Endothelial cell of umbilical vein (primary cell): ENCODE results near the gene PDE4B. TPM values are rescaled to one million over a fixed set of nuclear protein-coding genes. Genes with fewer than 3 reads are reported as not detected.

Experiments
- BruUV-seq: library from RNA; stranded (reverse); fragments of 400-500 nt; replicated peaks from 2 replicates; lab custom pipeline; 2021; lab: Mats Ljungman, UMichigan
- CTCF ChIA-PET: fragments of 300-600, 350-600 bp; sonication (Branson Sonifier 250); formaldehyde crosslinking; loops from one replicate; lab custom pipeline; 2021; ENCODE audit warnings: antibody characterized with exemption, inconsistent platforms; lab: Charles Lee
- POLR2A ChIA-PET: fragments of 300-600, 350-600 bp; sonication (Branson Sonifier 250); formaldehyde crosslinking; loops from one replicate; lab custom pipeline; 2021; ENCODE audit warnings: antibody characterized with exemption, inconsistent platforms; lab: Charles Lee
- DNase-seq: peaks from one replicate; pipeline ENCODE4 v3.0.0-alpha.2; 2011; ENCODE audit warnings: low read depth, low spot score
- FAIRE-seq: peaks from 2 replicates; lab custom pipeline; 2011; peaks lifted over from hg19 to GRCh38; lab: Jason Lieb, UNC
- H2AFZ ChIP-seq: 2 replicates; pipeline ENCODE4 v1.6.0; 2012; ENCODE audit warnings: low read depth, low read length, control low read depth, inconsistent platforms
- H3K27ac ChIP-seq: 2 replicates; pipeline ENCODE4 v1.5.1; 2011; ENCODE audit warnings: low read depth, mild to moderate bottlenecking, control low read depth, low read length, moderate library complexity; ENCODE audit not compliant: insufficient read depth
- H3K27me3 ChIP-seq, 2 experiments: 2 replicates each; pipeline versions ENCODE4 v1.6.0 to v1.6.1; 2011; ENCODE audit warnings: low read length in 2 of 2, mixed read lengths in 1 of 2; ENCODE audit not compliant: control insufficient read depth in 2 of 2, insufficient read depth in 2 of 2
- H3K36me3 ChIP-seq, 2 experiments: 2 replicates in 1 of 2; 3 replicates in 1 of 2; pipeline ENCODE4 v1.5.1; 2011; ENCODE audit warnings: low read length in 2 of 2, mild to moderate bottlenecking in 1 of 2, moderate library complexity in 1 of 2; ENCODE audit not compliant: control insufficient read depth in 2 of 2, insufficient read depth in 2 of 2; ENCODE audit errors: extremely low read depth in 1 of 2
- H3K4me1 ChIP-seq: 3 replicates; pipeline ENCODE4 v1.5.1; 2011; ENCODE audit warnings: mild to moderate bottlenecking, low read length; ENCODE audit not compliant: control insufficient read depth, insufficient read depth; ENCODE audit errors: extremely low read depth
- H3K4me2 ChIP-seq: 2 replicates; pipeline ENCODE4 v1.6.1; 2011; ENCODE audit warnings: low read length, control low read depth, mixed read lengths; ENCODE audit not compliant: insufficient read depth
- H3K4me3 ChIP-seq, 3 experiments: fragments of 200-600 bp in 1 of 3; sonication (generic), shearing (Covaris generic) in 1 of 3; replicated peaks in 1 of 3; 2 replicates each; pipeline ENCODE4 v1.5.1; 2011 to 2016; ENCODE audit warnings: control low read depth in 3 of 3, low read length in 3 of 3, mild to moderate bottlenecking in 2 of 3, inconsistent platforms in 1 of 3, low read depth in 1 of 3, moderate library complexity in 1 of 3; ENCODE audit not compliant: insufficient read depth in 1 of 3
- H3K79me2 ChIP-seq: 2 replicates; pipeline ENCODE4 v1.6.0; 2012; ENCODE audit warnings: low read length, inconsistent platforms; ENCODE audit not compliant: control insufficient read depth, insufficient read depth
- H3K9ac ChIP-seq: replicated peaks from 2 replicates; pipeline ENCODE3; 2011; ENCODE audit warnings: low read length, control low read depth; ENCODE audit not compliant: insufficient read depth; ENCODE audit errors: extremely low read depth
- H3K9me1 ChIP-seq: replicated peaks from 3 replicates; pipeline ENCODE4 v1.6.0; 2011; ENCODE audit warnings: mild to moderate bottlenecking, low read length; ENCODE audit not compliant: control insufficient read depth, insufficient read depth; ENCODE audit errors: extremely low read depth
- H3K9me3 ChIP-seq: replicated peaks from 2 replicates; pipeline ENCODE4 v1.5.1; 2012; ENCODE audit warnings: low read length, inconsistent platforms; ENCODE audit not compliant: control insufficient read depth, insufficient read depth
- H4K20me1 ChIP-seq: replicated peaks from 2 replicates; pipeline ENCODE3; 2011; ENCODE audit warnings: mild to moderate bottlenecking, low read length; ENCODE audit not compliant: control insufficient read depth, insufficient read depth; ENCODE audit errors: extremely low read depth
- EZH2 ChIP-seq: IDR thresholded peaks from 2 replicates; pipeline ENCODE4 v1.6.1; 2012; ENCODE audit warnings: borderline replicate concordance, low read depth, mild to moderate bottlenecking, moderate library complexity, low read length, inconsistent platforms; ENCODE audit not compliant: severe bottlenecking
- FOS ChIP-seq: IDR thresholded peaks from 2 replicates; pipeline ENCODE4 v1.6.1; 2011; ENCODE audit warnings: mild to moderate bottlenecking, low read length, moderate library complexity, borderline replicate concordance; ENCODE audit not compliant: insufficient read depth
- GATA2 ChIP-seq: IDR thresholded peaks from 2 replicates; pipeline ENCODE4 v1.7.0; 2011; ENCODE audit warnings: low read depth, mild to moderate bottlenecking, moderate library complexity, mixed read lengths, low read length; ENCODE audit not compliant: insufficient read length, insufficient read depth
- JUN ChIP-seq: IDR thresholded peaks from 2 replicates; pipeline ENCODE4 v1.6.1; 2011; ENCODE audit warnings: borderline replicate concordance, low read depth; ENCODE audit not compliant: insufficient read length, insufficient read depth
- MYC ChIP-seq: IDR thresholded peaks from one replicate; pipeline ENCODE4 v1.6.1; 2011; ENCODE audit warnings: mild to moderate bottlenecking, low read depth, low read length
- POLR2A ChIP-seq: IDR thresholded peaks from 2 replicates; pipeline ENCODE4 v1.6.1; 2012; ENCODE audit warnings: low read depth, mild to moderate bottlenecking, control low read depth, low read length
- POLR2AphosphoS5 ChIP-seq: IDR thresholded peaks from 2 replicates; pipeline ENCODE4 v1.6.1; 2012; ENCODE audit warnings: low read depth, mild to moderate bottlenecking, control low read depth, low read length, moderate library complexity; ENCODE audit not compliant: insufficient read depth
- dilution Hi-C: fragments of 300-500 bp; cut with MboI; formaldehyde crosslinking; loops from one replicate; pipeline ENCODE4 v1.15.0; 2019; ENCODE audit warnings: low sequenced_read_pairs; ENCODE audit not compliant: extremely low pct_ligation_motif_present
- intact Hi-C: fragments of 100-400 bp; cut with micrococcal nuclease; formaldehyde crosslinking; loops from one replicate; pipeline ENCODE4 v1.10.0; 2022
- polyA plus RNA-seq, 4 experiments: library from polyadenylated mRNA; depleted of rRNA in 3 of 4; stranded (reverse) in 3 of 4; unstranded in 1 of 4; fragments of >200 nt; gene quantifications; 2 replicates each; pipeline versions ENCODE4 v1.2.1 to v1.2.3, GENCODE V29; 2011 to 2012; ENCODE audit warnings: missing spikeins in 1 of 4
- total RNA-seq: library from RNA; stranded (reverse); gene quantifications from 2 replicates; pipeline ENCODE4 v1.2.3, GENCODE V29; 2021
- TF ChIP-seq, protein P1 (sequence below), 2 donors: IDR thresholded peaks; 1 replicate in 1 of 2; 2 replicates in 1 of 2; pipeline ENCODE4 v1.5.1; 2011; ENCODE audit warnings: low read length in 2 of 2, mild to moderate bottlenecking in 2 of 2, moderate library complexity in 2 of 2, control low read depth in 1 of 2, inconsistent platforms in 1 of 2, low read depth in 1 of 2; ENCODE audit not compliant: insufficient read depth in 1 of 2; ENCODE audit errors: extremely low read depth in 1 of 2
- TF ChIP-seq, protein P2 (sequence below): IDR thresholded peaks from 2 replicates; pipeline ENCODE4 v1.6.1; 2011; ENCODE audit not compliant: insufficient read depth, insufficient read length

PDE4B gene
- total and polyA plus RNA-seq, 2 donors (not counting 3 experiments of a cell fraction or from before 2014, with no cell fraction given) = 63.5 to 69.8 TPM

GRCh38 chr1:66325594-66326380 is 533.1 kb downstream of the PDE4B start:
- CTCF ChIA-PET = interaction anchor here (0.7 to 1.1 kb wide), 3 partner anchors 17 to 35 kb away, joined by 3 to 4 read pairs (median 4); no protein-coding TSS in a partner anchor
- Histone ChIP-seq H3K4me2 (no peak overlapping the region), H3K27ac (no peak overlapping the region), H2AFZ (no peak overlapping the region), H4K20me1 (no peaks in the 10 kb centered on the region), H3K9me3 (no peaks in the 10 kb centered on the region), H3K36me3 (no peaks in the 10 kb centered on the region), H3K27me3 (no peaks in the 10 kb centered on the region), H3K9me1 (no peaks in the 10 kb centered on the region), H3K4me3 (no peak overlapping the region), H3K4me1 (no peaks in the 10 kb centered on the region), H3K79me2 (no peaks in the 10 kb centered on the region), H3K9ac (no peak overlapping the region)
- intact Hi-C loops (no loop called here), dilution Hi-C loops (loop anchor here (25.0 kb wide), 1 partner anchor 212 kb away; the partner anchor contains the start of gene SGIP1)
- no TSS peak for BruUV-seq
- POLR2A ChIA-PET = no interaction called here
- FAIRE-seq (peak; percentile 38), DNase-seq (peak; percentile 18)
- TF ChIP-seq, protein P1, sequence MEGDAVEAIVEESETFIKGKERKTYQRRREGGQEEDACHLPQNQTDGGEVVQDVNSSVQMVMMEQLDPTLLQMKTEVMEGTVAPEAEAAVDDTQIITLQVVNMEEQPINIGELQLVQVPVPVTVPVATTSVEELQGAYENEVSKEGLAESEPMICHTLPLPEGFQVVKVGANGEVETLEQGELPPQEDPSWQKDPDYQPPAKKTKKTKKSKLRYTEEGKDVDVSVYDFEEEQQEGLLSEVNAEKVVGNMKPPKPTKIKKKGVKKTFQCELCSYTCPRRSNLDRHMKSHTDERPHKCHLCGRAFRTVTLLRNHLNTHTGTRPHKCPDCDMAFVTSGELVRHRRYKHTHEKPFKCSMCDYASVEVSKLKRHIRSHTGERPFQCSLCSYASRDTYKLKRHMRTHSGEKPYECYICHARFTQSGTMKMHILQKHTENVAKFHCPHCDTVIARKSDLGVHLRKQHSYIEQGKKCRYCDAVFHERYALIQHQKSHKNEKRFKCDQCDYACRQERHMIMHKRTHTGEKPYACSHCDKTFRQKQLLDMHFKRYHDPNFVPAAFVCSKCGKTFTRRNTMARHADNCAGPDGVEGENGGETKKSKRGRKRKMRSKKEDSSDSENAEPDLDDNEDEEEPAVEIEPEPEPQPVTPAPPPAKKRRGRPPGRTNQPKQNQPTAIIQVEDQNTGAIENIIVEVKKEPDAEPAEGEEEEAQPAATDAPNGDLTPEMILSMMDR (IDR thresholded peaks at IDR 0.05; ENCODE audit: extremely low read depth in 1 of 2, insufficient read depth in 1 of 2, low read depth in 1 of 2, low read length in 2 of 2) = no peak
- TF ChIP-seq POLR2AphosphoS5 (no peak), EZH2 (no peak), FOS (no peak), POLR2A (no peak), JUN (no peak), MYC (no peak), GATA2 (no peak)
- TF ChIP-seq, protein P2, sequence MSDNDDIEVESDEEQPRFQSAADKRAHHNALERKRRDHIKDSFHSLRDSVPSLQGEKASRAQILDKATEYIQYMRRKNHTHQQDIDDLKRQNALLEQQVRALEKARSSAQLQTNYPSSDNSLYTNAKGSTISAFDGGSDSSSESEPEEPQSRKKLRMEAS = no peak
